GM15510 (cell line): ENCODE results near the gene DIO3.

Experiments
- POLR2A ChIP-seq: IDR thresholded peaks from 3 replicates; pipeline ENCODE4 v1.6.1; 2011; ENCODE audit warnings: borderline replicate concordance; ENCODE audit not compliant: insufficient read length; ENCODE audit errors: extremely low read depth

Gene DIO3

DNA sequence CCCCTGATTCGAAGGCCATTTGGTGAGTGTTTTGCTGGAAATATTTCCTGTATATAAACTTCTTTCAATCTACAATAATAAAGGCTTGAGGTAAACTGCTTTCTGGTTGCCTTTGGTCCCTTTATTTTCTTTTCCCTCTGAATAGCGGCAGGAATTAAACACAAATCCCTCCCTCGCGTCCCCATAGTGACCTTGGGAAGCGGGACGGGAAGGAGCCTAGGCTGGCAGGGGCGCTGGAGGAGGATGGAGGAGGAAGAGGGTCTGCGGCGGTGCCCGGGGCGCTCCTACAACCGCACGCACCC lies 2.0 kb downstream of the DIO3 start:
- TF ChIP-seq POLR2A, result no peak

DNA sequence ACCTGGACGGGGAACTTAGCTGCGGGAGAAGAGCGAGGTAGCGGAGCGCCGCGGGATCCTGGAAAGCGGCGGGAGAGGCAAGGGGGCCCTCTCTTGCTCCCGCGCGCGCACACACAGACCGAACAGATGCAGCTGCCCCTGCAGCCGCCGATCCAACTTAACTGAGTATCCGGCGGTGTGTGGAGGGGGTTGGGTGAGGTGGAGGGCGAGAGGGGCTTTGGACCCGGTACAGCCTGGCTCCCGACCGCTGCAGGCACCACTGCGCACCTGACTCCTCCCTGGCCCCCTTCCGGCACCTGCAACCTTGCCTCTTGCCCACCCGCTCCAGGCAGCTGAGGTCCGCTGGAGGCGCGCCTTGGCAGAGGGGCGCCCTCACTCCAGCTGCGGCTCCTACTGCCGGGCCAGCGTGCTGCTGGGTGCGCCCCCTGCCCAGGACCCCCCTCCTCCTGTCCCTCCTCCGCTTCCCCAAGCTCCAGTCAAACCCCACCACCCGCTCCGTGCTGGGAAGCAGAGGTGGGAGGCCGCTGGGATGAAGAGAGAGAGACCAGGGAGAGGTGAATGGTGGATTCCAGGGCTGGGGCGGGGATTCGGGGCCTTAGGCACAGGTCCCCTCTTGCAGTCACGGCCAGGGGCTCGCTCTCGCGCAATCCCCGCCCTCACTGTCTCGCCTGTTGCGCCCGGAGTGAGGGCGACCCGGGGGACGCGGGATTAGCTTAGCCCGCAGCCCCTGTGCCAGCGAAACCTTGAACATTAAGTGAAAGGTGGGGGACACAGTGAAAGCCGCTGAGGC lies 2.6 kb downstream of the DIO3 start:
- no peak for TF ChIP-seq POLR2A

DNA sequence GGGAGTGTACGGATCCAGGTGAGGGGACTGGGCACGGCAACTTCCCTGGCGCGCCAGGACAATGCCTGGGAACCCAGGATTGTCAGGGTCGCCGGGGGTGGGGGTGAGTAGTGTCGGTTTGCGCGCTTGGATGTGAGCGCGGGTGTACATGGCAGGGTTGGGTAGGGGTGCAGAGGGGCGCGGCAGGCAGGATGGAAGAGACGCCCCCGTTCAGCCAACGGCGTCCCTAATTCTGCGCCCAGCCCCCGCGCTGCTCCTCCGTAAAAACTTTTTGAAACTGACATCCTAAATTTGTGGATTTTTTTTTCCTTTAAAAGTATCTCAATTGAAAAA lies 3.1 kb downstream of the DIO3 start:
- no peak for TF ChIP-seq POLR2A

DNA sequence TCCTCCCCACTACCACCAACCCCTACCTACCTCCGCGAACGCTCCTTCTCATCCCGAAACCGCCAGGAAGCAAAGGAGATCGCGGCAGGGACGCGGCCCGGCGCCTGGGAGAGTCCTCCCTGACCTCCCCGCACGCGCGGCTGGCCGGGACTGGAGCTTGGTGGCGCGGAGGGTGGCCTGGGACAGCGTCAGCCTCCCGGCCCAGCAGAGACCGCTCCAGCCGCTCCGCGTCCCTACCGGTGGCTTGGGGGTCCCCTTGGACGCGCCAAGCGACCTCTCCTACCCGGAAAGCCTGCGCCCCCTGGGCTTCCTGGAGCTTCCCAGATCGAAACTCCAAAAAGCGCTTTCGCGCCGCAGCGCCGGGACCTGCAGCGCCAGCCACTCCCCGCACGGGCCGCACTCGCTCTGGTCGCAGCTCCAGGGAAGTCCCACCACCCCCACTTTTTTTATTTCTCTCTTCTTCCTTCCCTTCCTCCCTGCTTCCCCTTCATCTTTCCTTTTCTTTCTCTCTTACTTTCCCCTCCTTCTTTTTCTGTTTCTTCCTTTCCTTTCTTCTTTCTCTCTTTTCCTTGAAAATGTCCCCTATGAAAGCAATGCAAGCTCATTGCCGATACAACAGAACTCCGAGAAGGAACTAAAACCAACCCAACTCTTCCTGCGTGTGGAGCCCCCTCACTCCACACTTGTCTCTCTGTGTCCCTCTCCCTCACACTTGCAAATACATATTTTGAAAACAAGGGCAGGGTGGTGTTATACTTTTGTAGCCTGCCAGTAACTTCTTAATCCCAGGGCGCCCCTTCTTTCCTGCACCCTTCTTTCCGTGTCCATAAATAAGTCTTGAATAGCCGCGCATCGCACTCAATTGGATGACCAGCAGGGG lies 3.8 kb downstream of the DIO3 start:
- TF ChIP-seq POLR2A, result no peak

DNA sequence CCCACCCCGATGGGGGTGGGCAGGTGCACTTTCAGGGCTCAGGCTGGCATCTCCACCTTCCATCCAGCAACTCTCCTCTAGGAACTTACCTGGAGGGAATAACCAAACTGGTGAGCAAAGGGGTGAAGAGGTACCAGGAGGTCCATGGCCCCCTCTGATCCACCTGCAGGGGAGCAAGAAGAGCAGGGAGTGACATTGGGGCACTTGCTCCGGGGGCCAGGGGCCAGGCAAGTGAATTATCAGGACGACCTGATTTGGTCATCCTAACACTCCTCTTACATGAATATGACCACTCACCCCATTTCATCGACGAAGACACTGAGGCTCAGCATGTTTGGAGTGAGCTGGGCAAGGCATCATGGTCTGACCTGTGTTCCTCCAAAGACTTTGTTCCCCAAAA lies 6.0 kb downstream of the DIO3 start:
- TF ChIP-seq POLR2A, result no peak

DNA sequence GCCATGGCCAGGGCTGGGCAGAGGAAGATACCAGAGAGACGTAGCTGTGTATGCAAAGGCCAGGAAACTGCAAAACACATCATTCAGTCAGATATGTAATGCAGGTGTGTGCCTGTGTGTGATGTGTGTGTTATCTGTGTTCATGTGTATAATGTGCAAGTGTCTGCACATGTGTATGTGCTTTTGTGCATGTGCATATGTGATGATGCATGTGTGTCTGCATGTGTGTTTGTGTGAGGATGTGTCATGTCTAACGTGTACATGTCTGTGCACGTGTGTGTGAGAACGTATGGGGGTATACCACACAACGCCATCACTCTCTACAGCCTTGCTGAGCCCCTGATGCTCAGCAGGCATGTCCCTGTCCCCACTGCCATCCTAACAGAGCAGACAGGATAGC lies 9.7 kb downstream of the DIO3 start:
- no peak for TF ChIP-seq POLR2A

DNA sequence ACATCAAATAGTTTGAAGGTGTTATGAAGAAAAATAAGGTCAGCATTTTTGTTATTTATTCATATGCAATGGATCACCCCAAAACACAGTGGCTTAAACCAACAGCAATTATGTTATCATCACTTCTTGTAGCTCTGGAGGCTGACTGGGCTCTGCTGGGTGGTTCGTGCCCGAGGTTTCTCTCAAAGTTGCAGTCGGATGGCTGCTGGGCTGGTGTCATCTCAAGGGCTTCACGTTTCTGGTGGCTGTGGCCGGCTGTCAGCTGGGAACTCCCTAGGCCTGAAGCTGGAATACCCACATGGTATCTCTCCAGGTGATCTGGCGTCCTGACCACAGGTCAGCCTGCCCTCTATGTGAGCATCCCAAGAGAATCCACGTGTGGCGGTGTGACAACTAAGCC lies 12.0 kb downstream of the DIO3 start:
- no peak for TF ChIP-seq POLR2A

DNA sequence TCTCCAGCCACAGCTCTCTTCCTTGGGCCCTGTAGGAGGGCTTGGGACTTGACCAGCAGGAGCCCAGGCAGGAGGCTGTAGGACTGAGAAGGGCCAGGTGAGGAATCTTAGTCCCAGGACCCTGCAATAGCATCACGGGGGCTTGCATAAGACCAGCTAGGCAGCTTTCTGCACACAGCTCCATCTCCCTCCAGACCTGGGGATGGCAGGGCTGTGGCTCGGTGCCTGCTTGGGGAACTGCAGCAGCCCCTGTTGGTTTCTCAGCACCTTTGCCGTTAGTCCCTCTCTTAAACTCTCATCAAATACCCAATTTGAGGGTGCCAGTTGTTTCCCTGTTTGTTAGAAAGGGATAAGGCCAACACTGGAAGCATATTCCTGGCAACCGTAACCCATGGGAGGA lies 14.3 kb downstream of the DIO3 start:
- TF ChIP-seq POLR2A, result no peak

DNA sequence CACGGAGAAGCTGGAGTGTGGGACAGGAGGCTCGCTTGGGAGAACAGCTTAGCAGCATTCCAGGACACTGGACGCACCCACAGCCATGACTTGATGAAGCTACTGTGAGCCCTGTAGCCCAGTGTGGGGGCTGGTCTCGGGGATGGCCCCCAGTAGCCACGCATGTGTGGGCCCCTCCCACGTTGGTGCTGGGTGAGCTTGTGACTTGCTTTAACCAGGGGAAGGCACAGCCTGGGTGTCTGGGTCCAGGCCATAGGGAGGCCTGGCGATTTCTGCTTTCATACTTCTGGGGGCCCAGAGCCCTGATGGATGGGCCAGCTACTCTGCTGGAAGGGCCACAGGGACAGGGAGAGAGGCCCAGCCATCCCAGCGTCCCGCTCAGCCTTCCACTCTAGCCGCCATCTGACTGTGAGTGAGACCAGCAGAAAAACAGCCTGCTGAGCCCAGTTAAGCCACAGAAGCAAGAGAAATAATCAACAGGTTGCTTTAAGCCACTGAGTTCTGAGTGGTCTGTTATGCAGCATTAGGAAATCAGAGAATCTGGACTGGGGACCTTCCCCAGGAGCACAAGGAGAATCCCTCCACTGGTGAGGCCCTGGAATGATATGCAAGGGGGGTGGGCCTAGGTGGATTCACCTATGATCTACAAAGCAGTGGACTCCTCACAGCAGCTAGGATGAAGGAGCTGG lies 16.1 kb downstream of the DIO3 start:
- TF ChIP-seq POLR2A, result no peak

DNA sequence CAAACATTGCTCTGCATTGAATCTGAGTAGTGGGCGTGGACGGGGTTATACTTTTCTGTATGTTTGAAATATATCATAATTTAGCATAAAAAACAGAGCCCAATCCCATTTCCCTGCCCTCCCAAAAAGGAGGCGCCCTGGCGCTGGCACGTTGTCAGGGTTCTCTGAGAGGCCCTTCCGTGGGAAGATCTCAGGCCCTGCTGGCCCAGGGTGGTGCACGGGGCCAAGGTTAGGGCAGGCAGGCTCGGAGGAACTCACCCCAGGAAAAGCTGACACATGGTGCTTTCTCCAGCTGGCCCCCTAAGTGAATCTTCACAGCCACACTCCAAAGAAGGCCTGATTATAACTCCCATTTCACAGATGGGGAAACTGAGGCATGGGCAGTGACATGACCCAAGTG lies 17.2 kb downstream of the DIO3 start:
- no peak for TF ChIP-seq POLR2A

DNA sequence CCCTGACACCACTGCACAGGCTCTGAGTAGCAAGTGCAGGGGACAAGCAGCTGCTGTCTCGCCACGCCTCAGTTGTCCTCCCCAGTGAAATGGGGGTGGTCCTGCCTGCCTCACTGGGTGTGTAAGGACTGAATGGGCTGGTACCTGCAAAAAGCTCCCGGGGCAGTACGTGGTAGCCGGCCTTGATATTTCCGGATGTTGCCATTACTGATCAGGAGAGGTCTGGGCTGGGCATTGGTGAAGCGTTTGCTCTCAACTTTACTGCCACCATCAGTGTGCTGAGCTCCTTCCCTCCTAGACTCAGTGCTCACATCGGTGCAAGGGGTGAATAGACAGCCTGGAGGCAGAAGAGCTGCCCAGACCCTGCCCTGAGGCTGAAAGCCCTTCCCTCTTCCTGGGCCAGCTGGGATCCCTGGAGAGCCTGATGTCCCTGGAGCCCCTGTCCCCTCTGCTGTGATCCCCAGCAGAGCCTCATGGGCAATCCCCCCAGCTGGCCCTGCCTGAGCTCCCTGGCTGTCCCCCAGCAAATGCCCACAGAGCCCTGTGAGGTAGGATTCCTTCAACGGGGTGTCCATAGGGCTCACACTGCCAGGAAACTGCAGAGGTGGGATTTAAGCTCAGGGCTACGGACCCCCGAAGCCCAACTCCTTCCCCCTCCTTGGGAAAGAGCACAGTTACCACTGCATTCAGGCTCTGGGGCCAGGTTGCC lies 18.2 kb downstream of the DIO3 start:
- TF ChIP-seq POLR2A, result no peak

DNA sequence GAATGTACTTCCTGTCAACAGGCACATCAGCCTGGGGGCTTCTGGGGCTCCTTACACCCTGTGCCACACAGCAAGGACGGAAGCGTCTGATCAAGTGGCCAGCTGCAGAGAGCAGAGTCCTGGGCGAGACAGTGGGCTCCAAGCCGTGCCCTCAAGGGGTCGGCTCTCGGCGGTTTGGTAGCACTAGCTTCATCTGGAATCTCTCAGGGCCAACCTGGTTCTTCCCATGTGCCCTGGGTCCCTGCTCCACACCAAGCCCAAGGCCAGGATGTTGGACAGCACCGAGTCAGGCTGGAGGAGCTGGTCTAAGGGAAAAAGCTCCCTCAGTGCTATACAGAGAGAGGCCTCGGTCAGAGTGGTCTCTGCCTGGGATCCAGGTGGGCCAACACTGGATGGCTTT lies 20.5 kb downstream of the DIO3 start:
- TF ChIP-seq POLR2A, result no peak

DNA sequence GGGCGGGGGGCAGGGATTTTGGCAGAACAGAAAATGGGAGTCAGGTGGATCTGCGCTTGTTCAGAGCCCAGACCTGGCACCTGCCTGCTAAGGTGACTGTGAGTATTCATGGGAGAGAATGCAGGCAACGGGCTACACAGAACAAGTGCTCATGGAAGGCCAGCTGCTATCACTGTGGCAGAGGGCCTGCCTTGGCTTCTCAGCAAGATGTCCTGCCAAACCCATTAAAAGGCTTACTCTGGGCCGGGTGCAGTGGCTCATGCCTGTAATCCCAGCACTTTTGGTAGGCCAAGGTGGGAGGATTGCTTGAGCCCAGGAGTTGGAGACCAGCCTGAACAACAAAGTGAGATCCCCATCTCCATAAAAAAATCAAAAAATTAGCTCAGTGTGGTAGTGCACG lies 21.0 kb downstream of the DIO3 start:
- TF ChIP-seq POLR2A, result no peak

DNA sequence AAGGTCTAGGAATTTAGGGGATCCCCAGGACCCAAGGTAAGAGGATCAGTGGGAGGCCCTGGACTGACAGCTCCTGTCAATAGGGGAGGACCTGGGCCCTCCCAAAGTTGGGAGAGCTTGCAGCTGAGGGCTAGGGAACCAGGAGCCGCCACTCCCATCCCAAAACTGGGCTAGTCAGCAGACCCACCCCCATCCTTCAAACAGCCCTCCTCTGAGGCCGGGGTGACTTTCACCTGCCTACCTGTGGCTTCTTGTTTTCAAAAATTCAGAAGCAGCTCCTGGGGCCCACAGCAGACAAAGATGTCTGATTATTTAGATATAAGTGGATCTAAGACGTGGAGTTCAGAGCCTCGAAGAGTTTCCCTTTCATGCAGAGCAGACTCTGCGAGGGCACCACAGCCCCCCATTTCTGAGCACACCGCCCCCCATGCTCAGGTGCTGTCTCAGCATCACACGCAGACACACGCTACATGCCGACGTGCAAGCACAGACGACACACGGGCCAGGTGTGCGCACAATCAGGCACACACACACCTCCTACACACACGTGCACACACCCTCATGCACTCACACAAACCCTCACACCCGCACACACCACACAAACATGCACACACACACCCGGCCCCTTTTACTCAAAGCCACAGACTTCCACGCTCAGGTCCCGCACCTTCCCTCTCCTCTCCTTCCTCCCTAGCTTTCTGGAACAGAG lies 21.9 kb downstream of the DIO3 start:
- TF ChIP-seq POLR2A, result no peak
